GM21526 (cell line): Measurements from ENCODE around the gene HOXB2.

Source experiments
- ATAC-seq: cut with Tn5 transposase; IDR thresholded peaks from one replicate; pipeline ENCODE4 v1.9.1; 2021; ENCODE audit warnings: moderate library complexity; ENCODE audit not compliant: unreplicated experiment, low FRiP score

HOXB2 gene

DNA sequence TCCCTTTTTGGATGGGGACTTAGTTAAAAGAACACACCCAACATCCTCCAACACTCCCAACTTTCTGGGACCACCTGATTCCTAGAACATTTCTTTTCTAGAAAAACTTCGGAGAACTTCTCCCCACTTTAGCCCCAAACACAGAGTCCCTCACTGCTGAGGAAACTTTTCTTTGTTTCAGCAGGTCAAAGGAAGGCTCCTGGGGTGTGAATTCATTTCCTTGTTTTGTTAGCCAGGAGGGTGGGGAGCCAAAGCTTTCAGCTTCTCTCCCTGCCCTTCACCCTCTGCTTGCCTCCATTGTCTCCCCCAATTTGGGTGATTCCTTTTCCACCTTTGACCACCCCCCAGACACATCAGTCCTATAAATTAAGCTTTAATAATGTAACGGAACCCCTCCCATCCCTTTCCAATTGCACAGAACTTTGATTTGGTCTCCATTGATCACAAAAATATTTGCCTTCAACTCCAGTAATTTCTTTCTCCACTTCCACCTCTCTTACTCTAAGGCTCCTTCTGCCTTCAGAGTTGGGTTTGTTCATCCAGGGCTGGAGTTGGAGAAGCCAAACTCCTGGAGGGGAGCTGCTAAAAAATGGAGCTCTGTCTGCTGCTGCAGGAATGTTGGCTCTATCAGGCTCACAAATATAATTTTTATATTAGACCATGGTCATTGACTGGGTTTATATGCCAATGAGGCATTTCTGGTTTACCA is 22.9 kb upstream of the HOXB2 start:
- ATAC-seq, result no peak

DNA sequence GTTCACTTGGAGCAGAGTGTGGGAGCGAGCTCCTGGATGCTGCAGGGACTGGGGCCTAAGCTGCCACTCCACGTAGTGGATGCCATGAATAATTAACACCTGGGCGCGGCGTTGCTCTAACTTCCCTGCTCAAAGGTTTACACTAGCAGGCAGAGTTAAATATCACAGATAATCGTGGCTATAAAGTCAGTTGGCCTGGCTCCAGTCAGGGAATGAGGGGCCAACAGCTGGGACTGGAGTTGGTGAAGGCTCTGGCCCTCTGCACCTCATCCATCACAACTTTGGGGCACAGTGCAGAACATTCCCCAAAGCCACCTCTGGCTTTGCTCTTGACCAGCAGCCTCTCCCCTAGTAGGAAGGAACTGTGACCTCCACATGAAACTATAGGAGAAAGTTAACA is 22.3 kb upstream of the HOXB2 start:
- ATAC-seq, result no peak

GRCh38 chr17:48566717-48567116 is 21.8 kb upstream of the HOXB2 start:
- no peak for ATAC-seq

DNA sequence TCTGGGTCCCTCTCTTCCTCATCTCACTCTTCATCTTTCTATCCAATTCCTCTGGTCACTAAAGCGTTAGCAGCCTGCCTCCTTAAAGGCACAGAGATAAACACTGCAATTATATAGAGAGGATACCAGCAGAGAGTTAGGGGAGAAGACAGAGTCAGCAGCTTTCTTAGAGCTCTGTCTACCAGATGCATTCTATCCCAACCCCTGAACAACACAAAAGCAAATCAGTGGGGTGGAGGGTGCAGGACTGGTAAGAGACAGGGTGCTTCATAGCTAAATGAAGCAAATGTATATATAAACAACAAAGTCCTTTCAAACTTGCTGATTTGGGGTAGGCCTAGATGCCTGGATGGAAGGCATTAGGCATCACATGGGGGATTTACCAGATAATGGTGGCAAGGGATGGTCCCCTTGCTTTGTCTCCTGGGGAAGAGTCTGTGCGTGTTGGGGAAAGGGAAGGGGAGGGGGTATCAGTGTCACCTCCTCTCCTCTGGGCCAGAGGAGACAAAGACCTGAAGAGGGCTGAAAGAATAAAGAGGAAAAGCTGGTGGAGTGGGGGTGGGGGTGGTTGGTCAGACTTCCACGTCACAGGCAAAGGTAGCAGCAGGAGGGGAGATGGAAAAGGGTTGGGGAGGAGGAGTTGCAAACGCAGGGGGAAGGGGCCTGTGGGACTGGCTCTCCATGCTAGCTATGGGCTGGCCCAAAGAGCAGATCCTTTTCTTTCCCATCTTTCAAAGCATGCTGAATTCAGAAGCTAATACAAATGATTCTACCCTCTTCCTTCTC is 21.2 kb upstream of the HOXB2 start:
- no peak for ATAC-seq

GRCh38 chr17:48565022-48565554 is 20.2 kb upstream of the HOXB2 start:
- no peak for ATAC-seq

- ATAC-seq, result no peak
Observed at GRCh38 chr17:48564188-48565021, 19.5 kb upstream of the HOXB2 start.

GRCh38 chr17:48563867-48564187 is 18.9 kb upstream of the HOXB2 start:
- no peak for ATAC-seq

DNA sequence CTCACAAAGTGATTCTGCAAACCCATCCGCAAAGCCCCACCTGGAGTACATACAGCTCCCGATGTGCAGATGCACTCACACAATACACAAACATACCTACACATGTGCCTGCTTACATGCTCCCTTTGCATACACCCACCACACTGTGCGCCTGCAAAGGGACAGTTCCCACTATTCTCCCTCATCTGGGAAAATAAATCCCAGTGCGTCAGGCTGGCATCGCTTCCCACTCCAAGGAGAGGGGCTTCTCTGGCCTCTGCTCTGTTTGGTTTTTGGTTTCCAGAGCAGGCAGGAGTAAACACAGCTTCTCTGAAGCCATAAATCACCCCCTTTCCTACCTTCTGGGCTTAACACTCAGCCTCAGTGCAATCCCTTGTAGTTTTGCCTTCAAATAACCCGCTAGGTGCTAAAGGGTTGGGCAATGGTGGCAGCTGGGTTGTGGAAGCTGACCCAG is 18.5 kb upstream of the HOXB2 start:
- no peak for ATAC-seq

DNA sequence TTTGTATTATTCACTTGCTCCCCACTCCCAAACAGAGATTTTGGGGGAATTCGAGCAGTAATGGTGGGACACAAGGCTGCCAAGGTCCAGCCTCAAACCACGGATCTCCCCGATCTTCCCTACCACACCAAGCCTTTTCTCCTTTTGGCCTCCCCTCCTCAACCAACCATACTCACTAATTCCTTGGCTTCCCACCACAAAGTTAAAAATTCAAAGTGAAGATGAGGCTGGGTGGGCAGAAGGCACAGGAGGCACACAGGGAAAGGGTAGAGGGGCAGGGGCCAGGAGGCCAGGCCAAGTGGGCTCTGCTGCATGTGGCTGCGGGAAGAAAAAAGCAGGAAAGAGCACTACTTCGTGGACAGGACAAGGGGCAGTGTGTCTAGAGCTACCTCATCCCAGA is 18.0 kb upstream of the HOXB2 start:
- ATAC-seq, result no peak

DNA sequence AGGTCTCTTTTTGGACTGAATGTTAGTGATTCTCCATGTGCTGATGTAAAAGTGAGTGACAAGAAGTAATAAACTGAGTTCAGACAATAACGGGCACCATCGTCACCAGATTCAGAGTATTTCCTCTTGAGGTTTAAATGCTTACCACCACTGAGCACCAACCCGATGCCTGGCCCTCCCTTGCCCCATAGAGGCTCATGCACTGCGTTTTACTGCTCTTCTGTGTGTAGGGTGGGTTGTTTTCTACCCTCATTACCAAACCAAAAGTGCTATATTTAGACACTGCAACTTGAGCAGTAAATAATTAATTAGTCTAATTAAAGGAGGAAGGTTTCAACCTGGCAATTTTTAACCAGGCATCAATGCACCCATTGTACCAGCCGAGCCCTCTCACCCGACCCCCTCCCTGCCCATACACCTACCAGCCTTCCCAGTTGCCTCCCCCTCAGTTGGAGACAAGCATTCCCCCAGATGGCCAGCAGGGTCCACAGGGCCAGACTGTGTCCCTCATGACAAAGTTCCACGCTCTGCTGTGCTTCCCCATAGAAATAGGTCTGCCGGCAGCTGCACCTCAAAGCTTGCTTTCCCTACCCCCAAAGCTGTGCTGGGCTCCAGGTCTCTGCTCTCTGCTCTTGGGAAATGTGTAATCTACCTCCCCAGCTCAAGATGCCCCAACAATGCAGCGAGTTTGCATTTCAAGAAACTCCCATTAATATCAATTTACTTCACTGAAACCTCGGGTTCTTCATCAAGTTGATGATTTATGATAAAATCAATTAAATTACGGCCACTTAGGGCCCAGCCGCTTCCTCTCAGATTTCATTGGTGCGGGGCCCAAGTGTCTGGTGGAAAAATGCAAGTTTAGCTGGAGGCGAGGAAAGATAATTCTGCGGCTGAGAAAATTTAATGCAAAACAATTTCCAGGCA is 17.2 kb upstream of the HOXB2 start:
- ATAC-seq, result no peak

DNA sequence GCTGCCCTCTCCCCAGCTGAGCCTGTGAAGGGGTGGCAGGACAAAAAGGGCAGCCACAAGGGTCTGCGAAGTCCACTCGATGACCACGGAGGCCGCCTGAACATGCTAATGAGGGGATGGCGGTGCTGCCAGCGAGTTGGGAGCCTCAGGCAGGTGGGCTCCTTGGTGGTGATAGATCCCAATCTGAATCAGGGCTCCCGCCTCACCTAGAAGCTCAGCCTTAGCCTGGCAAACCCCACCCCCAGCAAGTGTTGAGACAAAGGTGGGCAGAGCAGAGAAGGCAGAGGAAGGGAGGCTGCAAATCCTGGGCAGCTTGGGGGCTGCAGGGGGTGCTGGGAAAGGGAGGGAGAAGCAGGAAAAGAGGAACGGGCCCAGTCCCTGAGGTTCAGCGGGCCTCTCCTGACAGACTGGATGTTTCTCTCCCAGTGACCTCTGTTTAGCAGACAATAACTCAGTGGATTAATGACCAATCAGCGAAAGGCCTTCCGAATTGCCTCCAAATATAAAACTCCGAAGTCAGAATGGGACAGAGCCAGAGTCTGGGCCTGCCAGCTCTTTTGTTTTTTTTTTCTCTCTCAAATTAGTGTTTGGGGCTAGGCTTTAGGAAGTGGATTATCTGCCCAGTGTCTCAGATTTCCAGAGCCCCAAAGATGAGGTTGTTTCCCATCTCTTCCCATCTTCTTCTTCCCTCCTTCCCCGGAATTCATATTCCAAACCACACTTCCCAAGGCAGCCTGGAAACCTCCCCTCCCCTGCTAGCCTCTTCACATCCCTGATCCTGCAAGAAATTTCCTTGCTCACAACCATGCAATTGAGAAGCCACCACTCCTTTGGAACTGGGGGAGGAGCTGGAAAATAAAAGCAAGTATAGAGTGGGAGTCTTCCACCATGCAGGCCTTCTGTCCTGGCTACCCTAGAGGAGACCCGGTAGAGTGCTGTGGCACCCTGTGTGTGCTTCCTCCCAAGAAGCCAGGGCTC is 15.2 kb upstream of the HOXB2 start:
- ATAC-seq, result no peak

- no peak for ATAC-seq
Observed at GRCh38 chr17:48559122-48559839, 14.4 kb upstream of the HOXB2 start.

- ATAC-seq, result no peak
Observed at GRCh38 chr17:48558831-48559121, 13.9 kb upstream of the HOXB2 start.

- ATAC-seq, result no peak
Observed at GRCh38 chr17:48558057-48558830, 13.3 kb upstream of the HOXB2 start.

DNA sequence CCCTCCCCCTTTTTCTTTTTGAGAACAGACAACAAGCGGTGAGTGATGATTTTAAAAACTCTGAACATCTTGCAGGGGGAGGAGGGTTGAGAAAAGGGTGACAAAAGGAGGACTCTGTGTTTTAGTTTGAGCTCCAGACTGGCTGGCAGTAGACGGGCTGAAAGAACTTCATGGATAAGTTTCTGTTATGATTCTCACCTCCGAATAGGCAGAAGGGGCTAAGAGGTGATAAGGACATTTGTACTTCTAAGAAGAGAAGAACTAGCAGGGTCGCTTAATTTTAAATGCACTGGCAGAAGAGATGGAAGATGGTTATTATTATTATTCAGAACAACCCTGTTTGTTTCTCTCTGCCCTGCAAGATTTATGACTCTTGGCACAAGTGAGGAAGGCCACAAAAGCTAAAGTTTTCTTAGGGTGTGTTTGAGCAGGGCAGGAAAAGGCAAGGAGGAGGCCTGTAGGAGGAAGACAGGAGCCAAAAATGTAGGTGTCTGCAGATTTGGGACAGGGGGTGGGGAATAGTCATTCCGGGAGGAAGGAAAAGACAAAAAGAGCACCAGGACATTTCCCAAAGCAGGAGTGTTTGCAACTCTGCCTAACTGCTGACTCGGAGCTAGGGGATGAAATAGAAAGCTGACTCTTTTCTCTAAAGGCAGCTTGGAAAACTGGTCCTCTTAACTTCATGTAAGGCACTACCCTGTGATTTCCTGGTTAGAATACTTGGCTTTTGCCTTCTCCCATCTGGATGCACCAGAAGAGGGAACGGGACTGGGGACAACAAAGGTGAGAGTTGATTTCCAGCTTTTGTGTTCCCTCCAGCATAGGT is 11.9 kb upstream of the HOXB2 start:
- ATAC-seq, result no peak

- ATAC-seq, result no peak
Observed at GRCh38 chr17:48556229-48556575, 11.3 kb upstream of the HOXB2 start.
